GM18519 (cell line): ENCODE results near the gene EPHA8.

ENCODE experiments used
- ATAC-seq: cut with Tn5 transposase; IDR thresholded peaks from one replicate; pipeline ENCODE4 v1.9.1; 2021; ENCODE audit warnings: mild to moderate bottlenecking, moderate library complexity; ENCODE audit not compliant: unreplicated experiment, low FRiP score

EPHA8 gene

GRCh38 chr1:22562584-22563583, at the start of gene EPHA8:
EPHA8 (plus strand) TSS chr1:22563489; CDS start chr1:22563636, 147 bp downstream.
- no peak for ATAC-seq

GRCh38 chr1:22516906-22517571, 46.2 kb upstream of the EPHA8 start:
- ATAC-seq, result no peak

DNA sequence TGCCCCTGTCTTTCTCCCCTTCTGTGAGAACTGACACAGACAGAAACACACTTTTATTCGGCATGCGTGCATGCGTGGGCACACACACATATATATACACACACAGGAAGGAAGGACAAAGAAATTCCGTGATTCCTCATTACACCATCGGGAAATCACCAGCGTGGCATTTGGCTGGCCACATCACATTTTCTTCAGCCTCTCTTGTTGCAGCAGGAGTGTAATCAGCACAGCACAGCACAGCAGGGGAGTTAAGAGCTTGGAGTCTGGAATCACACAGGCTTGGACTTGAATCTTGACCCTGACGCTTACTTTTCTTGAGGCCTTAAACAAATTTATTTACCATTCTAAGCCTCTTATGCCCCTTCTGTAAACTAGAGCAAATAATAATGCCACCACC, 45.3 kb upstream of the EPHA8 start:
- no peak for ATAC-seq

- ATAC-seq, result no peak
Measured at GRCh38 chr1:22518379-22518778, 44.9 kb upstream of the EPHA8 start.

GRCh38 chr1:22520871-22521270, 42.4 kb upstream of the EPHA8 start:
- no peak for ATAC-seq

GRCh38 chr1:22521692-22522091, 41.6 kb upstream of the EPHA8 start:
- ATAC-seq, result no peak

- ATAC-seq, result no peak
Measured at GRCh38 chr1:22522221-22522743, 41.0 kb upstream of the EPHA8 start.

DNA sequence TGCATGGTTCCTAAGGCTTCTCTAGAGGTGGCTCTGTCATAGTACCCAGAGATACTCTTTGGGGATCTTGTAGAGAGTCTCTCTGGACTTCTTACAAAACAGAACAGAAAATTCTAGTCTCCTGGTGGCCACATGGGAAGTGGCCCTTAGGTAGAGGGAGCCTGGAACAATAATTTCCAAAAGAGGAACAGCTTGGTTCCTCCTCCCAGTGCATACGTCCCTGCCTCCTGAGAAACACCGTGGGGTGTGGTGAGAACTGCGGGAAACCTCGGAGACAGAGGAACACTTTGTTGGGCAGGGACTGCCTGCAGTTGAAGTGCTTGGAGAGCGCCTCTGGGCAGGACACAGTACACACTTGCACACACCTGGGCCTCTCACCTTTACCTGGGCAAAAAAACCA, 38.8 kb upstream of the EPHA8 start:
- ATAC-seq, result no peak

DNA sequence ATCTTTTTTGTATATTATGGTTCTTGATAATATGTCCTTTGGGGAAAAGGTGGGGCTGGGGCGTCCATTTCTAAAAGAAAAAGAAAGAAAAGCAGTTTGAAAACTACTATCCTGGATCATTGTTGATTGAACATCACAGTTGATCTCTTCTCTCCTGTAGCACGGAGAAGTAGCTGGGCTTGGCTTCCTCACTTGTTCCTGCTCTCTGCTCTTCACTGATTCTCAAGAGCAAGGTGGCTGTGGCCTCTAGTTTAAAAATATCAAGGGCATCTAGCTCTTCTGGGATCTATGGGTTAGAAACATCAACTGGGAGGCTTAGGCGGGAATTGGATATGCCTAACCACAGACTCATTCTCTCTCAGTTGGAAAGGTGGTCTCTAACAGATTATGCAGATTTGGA, 38.1 kb upstream of the EPHA8 start:
- ATAC-seq, result no peak

DNA sequence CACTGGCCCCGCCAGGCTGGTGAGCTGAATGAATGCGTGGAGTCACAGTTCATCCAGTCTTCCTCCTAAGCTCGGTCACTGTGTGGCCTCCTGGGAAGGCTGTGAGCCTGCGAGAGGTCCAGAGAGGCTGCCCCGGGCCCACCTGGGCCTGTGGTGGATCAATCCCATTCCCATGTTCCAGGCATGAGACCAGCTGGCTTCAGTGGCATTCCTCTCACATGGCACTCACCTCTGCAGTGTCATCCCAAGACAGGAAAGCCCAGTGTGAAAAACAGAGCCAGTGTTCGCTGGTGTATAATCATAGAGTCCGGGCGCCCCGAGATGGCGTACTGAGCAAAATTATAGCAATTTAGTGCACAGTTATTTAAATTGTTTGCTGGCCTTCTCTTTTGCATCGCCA, 37.6 kb upstream of the EPHA8 start:
- ATAC-seq, result no peak

GRCh38 chr1:22526098-22526497, 37.2 kb upstream of the EPHA8 start:
- no peak for ATAC-seq

- ATAC-seq, result no peak
Measured at GRCh38 chr1:22526677-22527076, 36.6 kb upstream of the EPHA8 start.

GRCh38 chr1:22527122-22527521, 36.2 kb upstream of the EPHA8 start:
- ATAC-seq, result no peak

DNA sequence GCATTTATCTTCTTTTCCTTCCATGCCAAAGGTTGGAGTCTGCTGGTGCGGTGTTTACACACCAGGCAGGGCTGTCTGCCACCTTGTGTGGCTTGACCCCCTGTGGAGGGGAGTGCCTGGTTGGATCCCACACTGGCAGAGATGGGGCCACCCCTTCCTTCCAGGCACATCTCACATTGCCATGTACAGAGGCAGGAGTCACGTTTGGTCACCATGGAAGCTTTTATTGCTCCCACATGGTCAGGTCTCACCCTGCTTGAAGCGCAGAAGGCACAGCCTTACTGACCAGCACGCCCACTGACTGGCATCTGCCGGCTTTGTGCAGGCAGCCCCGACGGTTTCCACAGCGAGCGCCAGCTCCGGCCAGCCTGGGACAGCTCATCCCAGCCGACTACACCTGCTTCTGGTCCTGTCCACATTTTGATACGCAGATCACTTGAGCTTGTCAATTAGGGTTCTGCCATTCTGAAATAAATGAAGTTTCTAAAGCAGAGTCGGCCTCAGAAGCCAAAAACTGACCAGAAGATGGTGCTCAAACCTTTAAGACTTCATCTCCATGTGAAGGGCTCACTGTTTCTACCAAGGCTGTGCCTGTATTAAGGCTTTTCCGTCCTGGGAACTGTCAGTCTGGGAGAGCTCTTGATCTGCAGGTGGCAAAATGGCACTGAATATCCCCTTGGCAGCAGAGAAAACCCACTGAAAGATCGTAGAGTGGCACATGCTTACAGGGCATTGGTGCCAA, 35.6 kb upstream of the EPHA8 start:
- no peak for ATAC-seq

GRCh38 chr1:22528451-22528850, 34.8 kb upstream of the EPHA8 start:
- no peak for ATAC-seq

- no peak for ATAC-seq
Measured at GRCh38 chr1:22529901-22530621, 33.2 kb upstream of the EPHA8 start.

DNA sequence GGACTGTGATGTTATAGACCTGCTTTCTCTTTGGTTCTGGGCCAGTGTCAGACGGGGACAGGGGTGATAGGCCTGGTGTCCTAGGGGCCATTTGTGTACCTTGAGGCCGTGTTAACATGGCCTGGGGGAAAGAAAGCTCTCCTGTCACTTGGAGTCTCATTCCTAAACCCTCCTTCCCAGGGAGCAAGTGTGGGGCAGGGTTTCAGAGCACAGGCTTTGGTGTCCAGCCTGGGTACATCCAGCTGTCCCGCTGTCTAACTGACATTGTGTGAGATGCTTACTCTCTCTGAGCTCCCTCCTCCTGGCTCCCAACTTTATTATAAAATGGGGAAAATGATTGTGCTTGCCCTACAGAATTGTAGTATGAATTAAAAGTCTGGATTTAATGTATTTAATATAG, 32.6 kb upstream of the EPHA8 start:
- no peak for ATAC-seq

GRCh38 chr1:22531251-22531650, 32.0 kb upstream of the EPHA8 start:
- no peak for ATAC-seq

GRCh38 chr1:22533244-22533895, 29.9 kb upstream of the EPHA8 start:
- ATAC-seq, result no peak

DNA sequence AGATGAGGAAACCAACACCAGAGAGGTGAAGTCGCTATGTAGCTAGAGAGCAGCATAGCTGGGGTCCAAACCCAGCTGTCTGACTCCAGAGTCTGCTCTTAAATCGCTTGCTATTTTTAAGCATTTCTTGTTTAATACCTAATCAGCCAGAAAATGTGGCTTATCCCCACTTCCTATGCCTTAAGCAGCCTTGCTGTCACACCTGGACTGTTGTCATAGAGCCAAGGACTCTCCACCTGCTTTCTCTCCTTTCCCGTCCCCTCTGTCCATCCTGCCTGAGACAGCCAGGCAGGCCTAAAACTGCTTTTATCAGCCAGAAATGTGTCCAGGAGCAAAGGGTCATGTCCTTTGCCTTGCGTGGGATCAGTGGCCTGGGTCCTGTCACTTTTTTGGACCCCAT, 28.3 kb upstream of the EPHA8 start:
- ATAC-seq, result no peak
